H1 (cell line): ENCODE measurements around the gene AAK1.

ENCODE experiments used
- POLR2AphosphoS5 ChIP-seq: IDR thresholded peaks from 2 replicates; pipeline ENCODE4 v1.6.1; 2011; ENCODE audit warnings: low read depth, low read length
- SRF ChIP-seq: IDR thresholded peaks from 2 replicates; pipeline ENCODE4 v1.6.1; 2011; ENCODE audit warnings: mild to moderate bottlenecking, low read depth, low read length, moderate library complexity
- TF ChIP-seq, protein P1 (sequence below), 3 experiments: IDR thresholded peaks; 1 replicate in 2 of 3; 2 replicates in 1 of 3; pipeline versions ENCODE4 v1.5.1 to v1.6.1; 2011; ENCODE audit warnings: low read length in 3 of 3, mild to moderate bottlenecking in 3 of 3, inconsistent platforms in 2 of 3, low read depth in 1 of 3, moderate library complexity in 1 of 3; ENCODE audit not compliant: insufficient read depth in 1 of 3; ENCODE audit errors: control extremely low read depth in 1 of 3

DNA sequence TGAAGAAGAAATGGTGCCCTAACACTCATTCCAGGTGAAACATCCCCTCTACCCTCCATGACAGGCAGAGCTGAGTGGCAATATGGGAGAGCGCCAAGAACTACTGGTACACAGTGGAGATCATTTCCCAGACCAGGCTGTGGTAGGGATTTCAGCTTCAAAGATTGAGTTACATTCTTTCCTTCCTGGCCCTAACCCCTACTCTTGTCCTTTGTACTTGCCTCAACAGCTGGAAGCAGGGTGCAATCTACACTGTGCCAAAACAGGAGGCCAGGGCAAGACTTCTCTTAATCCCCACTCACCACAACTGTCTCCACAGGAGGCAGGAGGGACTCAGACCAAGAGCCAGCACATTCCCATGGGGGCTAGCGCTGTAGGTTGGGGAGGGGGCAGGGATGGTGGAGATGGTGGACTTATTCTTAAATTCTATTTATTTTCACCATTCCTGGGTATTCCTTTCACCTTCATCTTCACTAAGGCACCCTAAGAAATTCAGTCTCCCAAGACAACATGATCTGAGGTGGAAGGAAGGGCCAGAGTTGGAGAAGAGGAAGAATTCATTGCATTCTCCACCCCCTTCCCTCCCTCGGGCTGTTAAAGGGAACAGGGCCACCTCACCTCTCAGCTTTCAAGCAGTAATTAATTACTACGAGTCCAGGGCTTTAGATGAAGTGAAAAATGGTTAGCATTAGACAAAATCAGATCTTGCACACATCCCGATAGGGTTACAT, 65.9 kb downstream of the AAK1 start:
- TF ChIP-seq, protein P1, sequence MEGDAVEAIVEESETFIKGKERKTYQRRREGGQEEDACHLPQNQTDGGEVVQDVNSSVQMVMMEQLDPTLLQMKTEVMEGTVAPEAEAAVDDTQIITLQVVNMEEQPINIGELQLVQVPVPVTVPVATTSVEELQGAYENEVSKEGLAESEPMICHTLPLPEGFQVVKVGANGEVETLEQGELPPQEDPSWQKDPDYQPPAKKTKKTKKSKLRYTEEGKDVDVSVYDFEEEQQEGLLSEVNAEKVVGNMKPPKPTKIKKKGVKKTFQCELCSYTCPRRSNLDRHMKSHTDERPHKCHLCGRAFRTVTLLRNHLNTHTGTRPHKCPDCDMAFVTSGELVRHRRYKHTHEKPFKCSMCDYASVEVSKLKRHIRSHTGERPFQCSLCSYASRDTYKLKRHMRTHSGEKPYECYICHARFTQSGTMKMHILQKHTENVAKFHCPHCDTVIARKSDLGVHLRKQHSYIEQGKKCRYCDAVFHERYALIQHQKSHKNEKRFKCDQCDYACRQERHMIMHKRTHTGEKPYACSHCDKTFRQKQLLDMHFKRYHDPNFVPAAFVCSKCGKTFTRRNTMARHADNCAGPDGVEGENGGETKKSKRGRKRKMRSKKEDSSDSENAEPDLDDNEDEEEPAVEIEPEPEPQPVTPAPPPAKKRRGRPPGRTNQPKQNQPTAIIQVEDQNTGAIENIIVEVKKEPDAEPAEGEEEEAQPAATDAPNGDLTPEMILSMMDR (IDR thresholded peaks at IDR 0.05; ENCODE audit: control extremely low read depth in 1 of 3, insufficient read depth in 1 of 3, low read depth in 1 of 3, low read length in 3 of 3), result no peak
- TF ChIP-seq POLR2AphosphoS5 (no peak), SRF (no peak)
